Measurements from ENCODE around the gene SHOC2.

The SHOC2 gene

DNA sequence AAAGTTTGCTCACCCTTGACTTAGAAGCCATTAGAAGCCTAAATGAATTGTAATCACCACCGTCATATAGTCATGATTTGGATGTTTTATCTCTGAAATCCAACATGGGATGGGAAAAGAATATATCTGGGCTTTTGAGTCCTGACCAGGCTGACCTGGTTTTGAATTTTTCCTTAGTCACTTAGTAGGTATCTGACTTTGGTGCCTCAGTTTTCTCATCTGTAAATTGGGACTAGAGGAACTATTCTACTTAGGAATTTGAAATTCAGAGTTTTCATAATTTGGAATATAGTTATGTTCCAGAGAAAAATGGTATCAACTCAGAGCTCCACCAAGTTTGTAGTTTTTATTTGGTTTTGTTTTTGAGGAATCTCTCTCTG lies 40.9 kb downstream of the SHOC2 start:
- TF ChIP-seq, protein P1, sequence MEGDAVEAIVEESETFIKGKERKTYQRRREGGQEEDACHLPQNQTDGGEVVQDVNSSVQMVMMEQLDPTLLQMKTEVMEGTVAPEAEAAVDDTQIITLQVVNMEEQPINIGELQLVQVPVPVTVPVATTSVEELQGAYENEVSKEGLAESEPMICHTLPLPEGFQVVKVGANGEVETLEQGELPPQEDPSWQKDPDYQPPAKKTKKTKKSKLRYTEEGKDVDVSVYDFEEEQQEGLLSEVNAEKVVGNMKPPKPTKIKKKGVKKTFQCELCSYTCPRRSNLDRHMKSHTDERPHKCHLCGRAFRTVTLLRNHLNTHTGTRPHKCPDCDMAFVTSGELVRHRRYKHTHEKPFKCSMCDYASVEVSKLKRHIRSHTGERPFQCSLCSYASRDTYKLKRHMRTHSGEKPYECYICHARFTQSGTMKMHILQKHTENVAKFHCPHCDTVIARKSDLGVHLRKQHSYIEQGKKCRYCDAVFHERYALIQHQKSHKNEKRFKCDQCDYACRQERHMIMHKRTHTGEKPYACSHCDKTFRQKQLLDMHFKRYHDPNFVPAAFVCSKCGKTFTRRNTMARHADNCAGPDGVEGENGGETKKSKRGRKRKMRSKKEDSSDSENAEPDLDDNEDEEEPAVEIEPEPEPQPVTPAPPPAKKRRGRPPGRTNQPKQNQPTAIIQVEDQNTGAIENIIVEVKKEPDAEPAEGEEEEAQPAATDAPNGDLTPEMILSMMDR (IDR thresholded peaks at IDR 0.05; ENCODE audit: control insufficient read depth, insufficient read depth, low read depth, low read length, missing control alignments) = no peak
- no peak overlapping the region for H3K4me3 ChIP-seq (ENCODE audit: control insufficient read depth, low read depth, low read length)
- no peak for DNase-seq (ENCODE audit: low read depth)

DNA sequence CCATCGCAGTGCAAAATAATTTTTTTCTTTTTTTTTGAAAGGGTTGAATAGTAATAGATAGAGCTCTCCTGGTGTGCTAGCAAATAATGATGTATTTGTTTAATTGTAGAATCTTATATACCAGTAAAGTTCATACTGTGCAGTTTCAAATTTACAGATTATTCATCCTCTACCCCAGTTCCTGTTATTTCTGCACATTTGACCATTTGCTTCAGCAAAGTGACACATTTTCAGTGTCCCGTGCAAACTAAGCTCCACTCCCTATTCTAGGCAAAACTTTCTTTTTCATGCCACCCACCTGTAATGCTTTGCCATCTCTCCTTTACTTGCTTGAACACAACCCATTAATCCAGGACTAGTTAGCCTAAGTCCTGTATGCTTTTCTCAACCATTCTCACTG lies 43.0 kb downstream of the SHOC2 start:
- H3K4me3 ChIP-seq (ENCODE audit: control insufficient read depth, low read depth, low read length) = no peak overlapping the region
- TF ChIP-seq, protein P1 (IDR thresholded peaks at IDR 0.05; ENCODE audit: control insufficient read depth, insufficient read depth, low read depth, low read length, missing control alignments) = no peak
- no peak for DNase-seq (ENCODE audit: low read depth)

DNA sequence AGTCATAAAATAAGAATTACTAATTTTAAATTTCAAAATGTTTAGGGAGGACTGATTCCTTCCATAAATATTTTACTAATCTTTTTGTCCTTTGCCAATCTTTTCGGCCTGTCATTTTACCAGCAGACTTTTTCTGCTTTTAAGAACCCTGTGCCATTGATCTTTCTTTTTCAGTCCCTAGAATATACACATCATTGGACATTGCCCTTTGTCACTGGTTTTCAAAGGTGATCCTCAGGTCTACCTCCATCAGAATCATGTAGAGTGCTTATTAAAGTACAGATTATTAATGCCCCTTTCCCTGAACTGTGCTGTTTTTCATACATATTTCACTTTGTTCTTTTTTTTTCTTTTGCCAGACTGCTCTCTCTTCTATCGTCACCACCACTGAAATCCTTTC lies 43.8 kb downstream of the SHOC2 start:
- no peak for DNase-seq (ENCODE audit: low read depth)
- no peak overlapping the region for H3K4me3 ChIP-seq (ENCODE audit: control insufficient read depth, low read depth, low read length)
- TF ChIP-seq, protein P1 (IDR thresholded peaks at IDR 0.05; ENCODE audit: control insufficient read depth, insufficient read depth, low read depth, low read length, missing control alignments) = no peak

DNA sequence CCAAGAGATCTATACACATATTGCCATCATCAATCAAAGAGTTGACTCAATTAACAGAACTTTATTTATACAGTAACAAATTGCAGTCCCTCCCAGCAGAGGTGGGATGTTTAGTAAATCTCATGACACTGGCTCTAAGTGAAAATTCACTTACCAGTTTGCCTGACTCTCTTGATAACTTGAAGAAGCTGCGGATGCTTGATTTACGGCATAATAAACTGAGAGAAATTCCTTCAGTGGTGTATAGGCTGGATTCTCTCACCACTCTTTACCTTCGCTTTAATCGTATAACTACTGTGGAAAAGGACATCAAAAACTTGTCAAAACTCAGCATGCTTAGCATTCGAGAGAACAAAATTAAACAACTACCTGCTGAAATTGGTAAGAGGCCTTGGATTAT lies 45.3 kb downstream of the SHOC2 start:
- TF ChIP-seq, protein P1 (IDR thresholded peaks at IDR 0.05; ENCODE audit: control insufficient read depth, insufficient read depth, low read depth, low read length, missing control alignments) = no peak
- no peak overlapping the region for H3K4me3 ChIP-seq (ENCODE audit: control insufficient read depth, low read depth, low read length)
- DNase-seq (ENCODE audit: low read depth) = no peak

DNA sequence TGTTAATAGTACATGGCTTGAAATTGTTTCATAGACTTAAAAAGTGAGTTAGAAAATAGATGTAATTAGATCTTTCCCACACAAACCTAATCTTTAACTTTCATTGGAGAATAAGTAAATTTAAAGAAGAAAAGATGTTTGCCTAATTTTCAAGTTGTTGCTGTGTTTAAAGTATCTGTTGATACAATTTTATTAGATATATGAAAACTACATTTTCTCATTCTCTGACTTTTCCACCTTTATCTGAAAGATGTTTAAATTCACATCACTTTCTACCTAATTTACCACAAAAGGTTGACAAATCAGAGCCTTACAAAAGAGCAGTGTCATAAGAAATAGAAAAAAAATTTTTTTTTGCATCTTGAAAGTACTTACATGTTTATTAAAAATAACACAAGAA lies 45.8 kb downstream of the SHOC2 start:
- no peak for DNase-seq (ENCODE audit: low read depth)
- TF ChIP-seq, protein P1 (IDR thresholded peaks at IDR 0.05; ENCODE audit: control insufficient read depth, insufficient read depth, low read depth, low read length, missing control alignments) = no peak
- no peak overlapping the region for H3K4me3 ChIP-seq (ENCODE audit: control insufficient read depth, low read depth, low read length)

DNA sequence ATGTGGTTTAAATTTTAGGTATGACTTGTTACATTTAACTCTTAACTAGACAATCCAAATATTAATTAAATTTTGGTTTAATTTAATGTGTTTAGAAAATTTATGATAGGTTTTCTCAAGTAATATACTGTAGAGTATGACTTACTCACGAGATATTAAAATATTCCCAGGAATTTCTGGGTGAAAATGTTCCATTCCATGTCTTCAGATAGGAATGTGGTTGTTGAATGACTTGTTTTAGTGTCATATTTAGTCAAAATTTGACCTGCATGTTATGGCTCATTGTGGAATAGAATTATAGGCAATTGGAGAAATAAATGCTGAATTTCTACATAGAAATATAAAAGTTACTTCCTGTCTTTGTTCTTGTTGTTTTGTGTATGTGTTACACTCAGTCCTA lies 46.7 kb downstream of the SHOC2 start:
- no peak for DNase-seq (ENCODE audit: low read depth)
- H3K4me3 ChIP-seq (ENCODE audit: control insufficient read depth, low read depth, low read length) = no peak overlapping the region
- TF ChIP-seq, protein P1 (IDR thresholded peaks at IDR 0.05; ENCODE audit: control insufficient read depth, insufficient read depth, low read depth, low read length, missing control alignments) = no peak

DNA sequence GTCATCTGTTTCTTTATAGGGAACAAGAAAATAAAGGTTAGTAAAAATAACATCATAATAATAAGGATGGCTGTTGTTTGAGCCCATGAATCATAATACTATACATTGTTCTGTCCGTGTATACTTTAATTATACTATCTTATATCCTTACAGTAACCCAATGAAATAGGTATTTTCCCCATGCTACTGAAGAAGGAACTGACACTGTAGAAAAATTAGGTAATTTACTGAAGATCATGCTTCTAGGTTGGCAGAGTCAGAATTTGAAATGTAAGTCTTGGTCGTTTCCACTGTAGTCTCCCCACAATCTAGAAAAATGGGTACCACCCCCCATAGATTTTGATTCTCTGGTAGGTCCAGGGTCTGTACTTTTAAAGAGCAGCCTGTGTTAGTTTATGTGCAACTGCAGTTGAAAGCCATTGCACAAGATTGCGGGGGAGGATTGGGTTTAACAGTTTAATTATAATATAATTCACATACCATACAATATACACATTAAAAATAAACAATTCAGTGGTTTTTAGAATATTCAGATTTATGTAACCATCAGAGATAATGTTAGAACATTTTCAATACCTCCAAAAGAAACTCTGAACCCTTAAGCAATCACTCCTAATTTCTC lies 47.7 kb downstream of the SHOC2 start:
- no peak overlapping the region for H3K4me3 ChIP-seq (ENCODE audit: control insufficient read depth, low read depth, low read length)
- TF ChIP-seq, protein P1 (IDR thresholded peaks at IDR 0.05; ENCODE audit: control insufficient read depth, insufficient read depth, low read depth, low read length, missing control alignments) = no peak
- no peak for DNase-seq (ENCODE audit: low read depth)

Measured in AG09309 (cell line).